Brain microvascular endothelial cell (primary cell): Measurements from ENCODE around the gene VENTX.

Experiments used
- DNase-seq: peaks from one replicate; pipeline ENCODE4 v3.0.0-alpha.2; 2020
- H3K27ac ChIP-seq: fragments of 250-450 bp; sonication (Bioruptor Pico); 2 replicates; pipeline ENCODE4 v1.5.1; 2020; ENCODE audit warnings: mild to moderate bottlenecking, moderate library complexity
- H3K27me3 ChIP-seq: fragments of 250-450 bp; sonication (Bioruptor Pico); replicated peaks from 2 replicates; pipeline ENCODE4 v1.5.1; 2020; ENCODE audit warnings: mild to moderate bottlenecking
- H3K36me3 ChIP-seq: fragments of 250-450 bp; sonication (Bioruptor Pico); replicated peaks from 2 replicates; pipeline ENCODE4 v1.5.1; 2020; ENCODE audit warnings: mild to moderate bottlenecking
- H3K4me3 ChIP-seq: 2 replicates; pipeline ENCODE4 v1.5.1; 2011; ENCODE audit warnings: low read depth, mild to moderate bottlenecking, control low read depth, low read length, moderate library complexity
- CTCF ChIP-seq: IDR thresholded peaks from 2 replicates; pipeline ENCODE4 v1.5.1; 2011; ENCODE audit warnings: low read depth, mild to moderate bottlenecking, moderate library complexity, low read length, control low read depth, inconsistent platforms; ENCODE audit errors: missing control alignments
- in situ Hi-C: cut with HindIII; loops from 2 replicates; pipeline ENCODE4 v1.10.0; 2017; ENCODE audit warnings: low sequenced_read_pairs, low pct_ligation_motif_present

VENTX gene

GRCh38 chr10:133211141-133211830, 26.4 kb upstream of the VENTX start:
- Histone ChIP-seq H3K36me3 (no peaks in the 10 kb centered on the region), H3K27me3 (no peaks in the 10 kb centered on the region), H3K4me3 (no peak overlapping the region), H3K27ac (no peak overlapping the region)
- no peak for TF ChIP-seq CTCF
- DNase-seq: no peak
- in situ Hi-C loops: no loop called here

GRCh38 chr10:133211959-133212852, 25.4 kb upstream of the VENTX start:
- in situ Hi-C loops: no loop called here
- DNase-seq: no peak
- Histone ChIP-seq H3K27ac (no peak overlapping the region), H3K27me3 (no peaks in the 10 kb centered on the region), H3K4me3 (no peak overlapping the region), H3K36me3 (no peaks in the 10 kb centered on the region)
- no peak for TF ChIP-seq CTCF

- no peaks in the 10 kb centered on the region for H3K27me3 ChIP-seq
- H3K4me3 ChIP-seq: no peak overlapping the region
- no peak for DNase-seq
- no peak overlapping the region for H3K27ac ChIP-seq
- in situ Hi-C loops: no loop called here
- H3K36me3 ChIP-seq: no peaks in the 10 kb centered on the region
- no peak for TF ChIP-seq CTCF
These were observed 24.7 kb upstream of the VENTX start for GRCh38 chr10:133212853-133213494.

GRCh38 chr10:133213641-133214467, 23.8 kb upstream of the VENTX start:
- H3K27ac ChIP-seq: no peak overlapping the region
- H3K36me3 ChIP-seq: no peaks in the 10 kb centered on the region
- no peak for DNase-seq
- in situ Hi-C loops: no loop called here
- no peak for TF ChIP-seq CTCF
- no peak overlapping the region for H3K4me3 ChIP-seq
- H3K27me3 ChIP-seq: no peaks in the 10 kb centered on the region
